ENCODE results near the gene TAPT1.
"Not testable (repeated sequence)": the region's sequence is repeated elsewhere in the genome, so short reads cannot be mapped to it uniquely, and the experiment has no call there.

DNA sequence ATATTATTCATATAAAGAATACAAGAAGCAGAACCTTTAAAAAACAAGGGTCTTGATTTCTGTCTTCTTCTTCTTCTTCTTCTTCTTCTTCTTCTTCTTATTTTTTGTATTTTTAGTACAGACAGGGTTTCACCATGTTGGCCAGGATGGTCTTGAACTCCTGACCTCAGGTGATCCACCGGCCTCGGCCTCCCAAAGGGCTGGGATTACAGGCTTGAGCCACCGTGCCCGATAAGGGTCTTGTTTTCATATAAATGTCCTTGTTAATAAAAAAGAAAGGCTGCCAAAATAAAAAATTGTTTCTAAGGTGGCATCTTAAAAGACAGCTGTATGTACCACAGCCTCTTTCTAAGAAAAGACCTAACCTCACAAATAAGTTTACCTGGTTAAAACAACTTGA is 31.5 kb downstream of the TAPT1 start:
- TF ChIP-seq POLR2AphosphoS2 (IDR thresholded peaks at IDR 0.05; ENCODE audit: low read depth, low read length); ZSCAN29 (CRISPR knock-in tag; conservative IDR thresholded peaks at IDR 0.05); CTCF (CRISPR knock-in tag; IDR thresholded peaks at IDR 0.05); CBFB (CRISPR knock-in tag; IDR thresholded peaks at IDR 0.05); ZC3H4 (CRISPR knock-in tag; IDR thresholded peaks at IDR 0.05; ENCODE audit: borderline replicate concordance): not testable (repeated sequence)

All from HepG2 (cell line).